Fibroblast of villous mesenchyme (primary cell): ENCODE measurements around the gene ALAD. TPM values are rescaled to one million over a fixed set of nuclear protein-coding genes. Genes with fewer than 3 reads are reported as not detected.
"Not testable (repeated sequence)": the region's sequence is repeated elsewhere in the genome, so short reads cannot be mapped to it uniquely, and the experiment has no call there.

Experiments used
- DNase-seq: peaks from one replicate; pipeline ENCODE4 v3.0.0-alpha.2; 2010; ENCODE audit warnings: low read depth
- H3K4me3 ChIP-seq: 2 replicates; pipeline ENCODE4 v1.5.1; 2011; ENCODE audit warnings: low read depth, mild to moderate bottlenecking, low read length
- CTCF ChIP-seq: IDR thresholded peaks from 2 replicates; pipeline ENCODE4 v1.5.1; 2012; ENCODE audit warnings: low read depth, mild to moderate bottlenecking, low read length; ENCODE audit not compliant: insufficient read depth
- total RNA-seq: library from RNA; depleted of rRNA; stranded (reverse); fragments of >200 nt; gene quantifications from 2 replicates; pipeline ENCODE4 v1.2.3, GENCODE V29; 2012

Gene ALAD
- total RNA-seq = 14.2 and 15.1 TPM in 2 replicates

GRCh38 chr9:113401027-113401792 is at the start of gene ALAD:
Gene ALAD, minus strand, starts transcription at chr9:113401284. Its CDS starts 7,725 bp downstream, at chr9:113393559.
- TF ChIP-seq CTCF = peak; percentile 93
- DNase-seq = peak; percentile 99
- H3K4me3 ChIP-seq = peak within 1 kb of the TSS; percentile 93

GRCh38 chr9:113449376-113449775 is 48.3 kb upstream of the ALAD start:
- peak; percentile 38 for DNase-seq
- TF ChIP-seq CTCF = no peak

GRCh38 chr9:113446323-113446740 is 45.2 kb upstream of the ALAD start:
- peak; percentile 60 for TF ChIP-seq CTCF
- H3K4me3 ChIP-seq = no peak overlapping the region
- peak; percentile 65 for DNase-seq

More at GRCh38 chr9:113449376-113449775, 48.3 kb upstream of the ALAD start:
- no peak overlapping the region for H3K4me3 ChIP-seq

GRCh38 chr9:113444736-113445135 is 43.7 kb upstream of the ALAD start:
- H3K4me3 ChIP-seq = no peak overlapping the region
- TF ChIP-seq CTCF = no peak
- DNase-seq = no peak

GRCh38 chr9:113437716-113438115 is 36.6 kb upstream of the ALAD start:
- not testable (repeated sequence) for H3K4me3 ChIP-seq, DNase-seq

- peak; percentile 47 for DNase-seq
- no peak overlapping the region for H3K4me3 ChIP-seq
- no peak for TF ChIP-seq CTCF
Measured at GRCh38 chr9:113436728-113437515, 35.8 kb upstream of the ALAD start.

GRCh38 chr9:113431191-113431590 is 30.1 kb upstream of the ALAD start:
- H3K4me3 ChIP-seq = no peak overlapping the region
- DNase-seq = no peak
- no peak for TF ChIP-seq CTCF
